ENCODE results near the gene HMCES.

Gene HMCES

DNA sequence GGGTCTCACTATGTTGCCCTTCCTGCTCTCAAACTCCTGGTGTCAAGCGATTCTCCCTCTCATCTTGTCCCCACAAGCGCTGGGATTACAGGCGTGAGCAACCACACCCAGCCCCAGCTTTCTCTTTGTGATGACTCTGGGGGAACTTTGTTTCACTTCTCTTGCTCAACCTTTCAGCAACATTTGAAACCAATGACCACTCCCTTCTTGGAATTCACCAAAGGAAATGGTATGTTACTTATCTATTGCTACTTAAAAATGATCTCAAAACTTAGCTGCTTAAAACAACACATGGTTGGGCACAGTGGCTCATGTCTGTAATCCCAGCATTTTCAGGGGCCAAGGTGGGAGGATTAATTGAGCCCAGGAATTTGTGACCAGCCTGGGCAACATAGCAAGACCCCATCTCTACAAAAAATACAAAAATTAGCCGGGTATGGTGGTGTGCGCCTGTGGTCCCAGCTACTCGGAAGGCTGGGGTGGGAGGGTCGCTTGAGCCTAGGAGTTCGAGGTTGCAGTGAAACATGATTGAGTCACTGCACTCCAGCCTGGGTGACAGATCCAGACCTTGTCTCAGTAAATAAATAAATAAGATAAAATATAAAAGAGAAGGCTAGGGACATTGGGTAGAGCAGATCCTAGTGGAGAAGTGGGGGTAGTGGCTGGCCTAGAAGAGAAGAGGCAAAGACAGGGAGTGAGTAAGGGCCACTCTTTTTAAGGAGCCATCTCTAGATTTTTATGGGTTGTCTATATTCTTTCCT, 39.5 kb upstream of the HMCES start:
- Histone ChIP-seq H2BK5ac (ENCODE audit: low read length) (no peak overlapping the region), H2AK5ac (ENCODE audit: low read depth, low read length) (no peak overlapping the region), H3K14ac (ENCODE audit: low read length) (no peak overlapping the region), H3K4me2 (ENCODE audit: insufficient read depth, low read length, poor library complexity, severe bottlenecking) (no peak overlapping the region), H3K4me1 (ENCODE audit: control insufficient read depth in 2 of 2, insufficient read depth in 1 of 2, low read depth in 1 of 2, low read length in 2 of 2) (no peaks in the 10 kb centered on the region), H3K9me3 (replicated peaks in 1 of 2; ENCODE audit: control insufficient read depth in 2 of 2, insufficient read depth in 1 of 2, low read depth in 1 of 2, low read length in 2 of 2) (no peaks in the 10 kb centered on the region), H2BK120ac (ENCODE audit: low read depth, low read length) (no peak overlapping the region), H4K8ac (ENCODE audit: low read depth, low read length) (no peak overlapping the region), H3K36me3 (replicated peaks in 1 of 2; ENCODE audit: control insufficient read depth in 2 of 2, insufficient read depth in 2 of 2, low read length in 2 of 2) (no peaks in the 10 kb centered on the region), H3K18ac (ENCODE audit: low read length) (no peak overlapping the region), H4K91ac (ENCODE audit: low read depth, low read length, poor library complexity) (no peak overlapping the region), H2BK15ac (ENCODE audit: low read length) (no peak overlapping the region), H3K23ac (ENCODE audit: low read depth, low read length, poor library complexity) (no peak overlapping the region), H3K79me1 (ENCODE audit: low read depth, low read length) (no peaks in the 10 kb centered on the region), H3K4me3 (ENCODE audit: low read length in 2 of 2) (no peak overlapping the region), H3K9ac (ENCODE audit: low read depth, low read length, poor library complexity) (no peak overlapping the region), H3K27me3 (ENCODE audit: control insufficient read depth in 3 of 3, insufficient read depth in 3 of 3, low read depth in 1 of 3, low read length in 3 of 3) (no peaks in the 10 kb centered on the region), H2AFZ (ENCODE audit: low read length) (no peak overlapping the region), H3K27ac (replicated peaks; ENCODE audit: low read length) (no peak overlapping the region), H2BK12ac (ENCODE audit: low read length) (no peak overlapping the region), H3K4ac (ENCODE audit: low read length) (no peak overlapping the region)
- no CpG with 5 or more reads among the region's 8 CpGs for WGBS, 2 donors (ENCODE audit: extremely low coverage in 2 of 2, insufficient read length in 2 of 2, insufficient replicate concordance in 1 of 2)
- DNase-seq (ENCODE audit: low spot score) = no peak

- H3K36me3 ChIP-seq (replicated peaks in 1 of 2; ENCODE audit: control insufficient read depth in 2 of 2, insufficient read depth in 2 of 2, low read length in 2 of 2) = no peaks in the 10 kb centered on the region
- H3K23ac ChIP-seq (ENCODE audit: low read depth, low read length, poor library complexity) = no peak overlapping the region
- no peak overlapping the region for H3K4ac ChIP-seq (ENCODE audit: low read length)
- H3K79me1 ChIP-seq (ENCODE audit: low read depth, low read length) = no peaks in the 10 kb centered on the region
- H3K14ac ChIP-seq (ENCODE audit: low read length) = no peak overlapping the region
- WGBS, 2 donors (ENCODE audit: extremely low coverage in 2 of 2, insufficient read length in 2 of 2, insufficient replicate concordance in 1 of 2) = no CpG with 5 or more reads among the region's 6 CpGs
- no peak overlapping the region for H2BK120ac ChIP-seq (ENCODE audit: low read depth, low read length)
- peak overlapping the region; percentile 36 for H2AFZ ChIP-seq (ENCODE audit: low read length)
- no peak overlapping the region for H2BK12ac ChIP-seq (ENCODE audit: low read length)
- no peak overlapping the region for H3K4me3 ChIP-seq (ENCODE audit: low read length in 2 of 2)
- DNase-seq (ENCODE audit: low spot score) = no peak
- H3K4me2 ChIP-seq (ENCODE audit: insufficient read depth, low read length, poor library complexity, severe bottlenecking) = no peak overlapping the region
- H2BK15ac ChIP-seq (ENCODE audit: low read length) = no peak overlapping the region
- H3K9me3 ChIP-seq (replicated peaks in 1 of 2; ENCODE audit: control insufficient read depth in 2 of 2, insufficient read depth in 1 of 2, low read depth in 1 of 2, low read length in 2 of 2) = no peaks in the 10 kb centered on the region
- no peak overlapping the region for H3K18ac ChIP-seq (ENCODE audit: low read length)
- H3K27me3 ChIP-seq (ENCODE audit: control insufficient read depth in 3 of 3, insufficient read depth in 3 of 3, low read depth in 1 of 3, low read length in 3 of 3) = no peaks in the 10 kb centered on the region
- no peak overlapping the region for H4K91ac ChIP-seq (ENCODE audit: low read depth, low read length, poor library complexity)
- H3K27ac ChIP-seq (replicated peaks; ENCODE audit: low read length) = no peak overlapping the region
- H2AK5ac ChIP-seq (ENCODE audit: low read depth, low read length) = no peak overlapping the region
- no peak overlapping the region for H2BK5ac ChIP-seq (ENCODE audit: low read length)
- H4K8ac ChIP-seq (ENCODE audit: low read depth, low read length) = no peak overlapping the region
- H3K9ac ChIP-seq (ENCODE audit: low read depth, low read length, poor library complexity) = no peak overlapping the region
- H3K4me1 ChIP-seq (ENCODE audit: control insufficient read depth in 2 of 2, insufficient read depth in 1 of 2, low read depth in 1 of 2, low read length in 2 of 2) = no peaks in the 10 kb centered on the region
These were observed 38.7 kb upstream of the HMCES start for GRCh38 chr3:129239991-129240390.

GRCh38 chr3:129240436-129240835, 38.2 kb upstream of the HMCES start:
- no peak overlapping the region for H4K8ac ChIP-seq (ENCODE audit: low read depth, low read length)
- H2BK5ac ChIP-seq (ENCODE audit: low read length) = no peak overlapping the region
- H2BK12ac ChIP-seq (ENCODE audit: low read length) = no peak overlapping the region
- no peak overlapping the region for H2BK120ac ChIP-seq (ENCODE audit: low read depth, low read length)
- no peak overlapping the region for H2BK15ac ChIP-seq (ENCODE audit: low read length)
- H3K23ac ChIP-seq (ENCODE audit: low read depth, low read length, poor library complexity) = no peak overlapping the region
- no peak overlapping the region for H3K18ac ChIP-seq (ENCODE audit: low read length)
- no peaks in the 10 kb centered on the region for H3K9me3 ChIP-seq (replicated peaks in 1 of 2; ENCODE audit: control insufficient read depth in 2 of 2, insufficient read depth in 1 of 2, low read depth in 1 of 2, low read length in 2 of 2)
- H3K9ac ChIP-seq (ENCODE audit: low read depth, low read length, poor library complexity) = no peak overlapping the region
- H3K4me1 ChIP-seq (ENCODE audit: control insufficient read depth in 2 of 2, insufficient read depth in 1 of 2, low read depth in 1 of 2, low read length in 2 of 2) = no peaks in the 10 kb centered on the region
- no peak overlapping the region for H2AK5ac ChIP-seq (ENCODE audit: low read depth, low read length)
- no peaks in the 10 kb centered on the region for H3K27me3 ChIP-seq (ENCODE audit: control insufficient read depth in 3 of 3, insufficient read depth in 3 of 3, low read depth in 1 of 3, low read length in 3 of 3)
- no peak overlapping the region for H3K14ac ChIP-seq (ENCODE audit: low read length)
- no peak overlapping the region for H2AFZ ChIP-seq (ENCODE audit: low read length)
- no peaks in the 10 kb centered on the region for H3K79me1 ChIP-seq (ENCODE audit: low read depth, low read length)
- no peak overlapping the region for H4K91ac ChIP-seq (ENCODE audit: low read depth, low read length, poor library complexity)
- H3K4ac ChIP-seq (ENCODE audit: low read length) = no peak overlapping the region
- WGBS, 2 donors (ENCODE audit: extremely low coverage in 2 of 2, insufficient read length in 2 of 2, insufficient replicate concordance in 1 of 2) = no CpG with 5 or more reads among the region's 3 CpGs
- H3K27ac ChIP-seq (replicated peaks; ENCODE audit: low read length) = no peak overlapping the region
- no peaks in the 10 kb centered on the region for H3K36me3 ChIP-seq (replicated peaks in 1 of 2; ENCODE audit: control insufficient read depth in 2 of 2, insufficient read depth in 2 of 2, low read length in 2 of 2)
- H3K4me2 ChIP-seq (ENCODE audit: insufficient read depth, low read length, poor library complexity, severe bottlenecking) = no peak overlapping the region
- no peak for DNase-seq (ENCODE audit: low spot score)
- H3K4me3 ChIP-seq (ENCODE audit: low read length in 2 of 2) = no peak overlapping the region

DNA sequence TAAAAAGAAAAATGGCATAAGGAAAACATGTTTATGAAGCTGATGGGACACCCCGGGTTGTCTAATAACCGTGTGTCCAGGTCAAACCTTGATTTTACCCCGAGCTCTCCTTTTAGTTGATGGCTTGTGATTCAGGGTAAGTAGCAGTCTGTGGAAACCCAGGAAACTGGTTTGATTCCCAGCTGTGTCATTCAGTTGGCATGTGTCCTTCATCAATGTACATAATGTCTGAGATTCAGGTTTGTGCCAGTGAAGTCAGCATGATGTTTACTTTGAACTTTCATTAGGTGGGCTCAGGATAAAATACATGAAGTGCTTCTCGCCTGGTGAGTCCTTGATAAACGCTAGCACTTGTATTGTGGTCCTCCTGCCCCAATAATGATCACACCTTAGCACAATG, 33.5 kb upstream of the HMCES start:
- Histone ChIP-seq H3K18ac (ENCODE audit: low read length) (no peak overlapping the region), H4K91ac (ENCODE audit: low read depth, low read length, poor library complexity) (no peak overlapping the region), H3K14ac (ENCODE audit: low read length) (no peak overlapping the region), H2BK12ac (ENCODE audit: low read length) (no peak overlapping the region), H2BK120ac (ENCODE audit: low read depth, low read length) (no peak overlapping the region), H3K9me3 (replicated peaks in 1 of 2; ENCODE audit: control insufficient read depth in 2 of 2, insufficient read depth in 1 of 2, low read depth in 1 of 2, low read length in 2 of 2) (no peaks in the 10 kb centered on the region), H3K36me3 (replicated peaks in 1 of 2; ENCODE audit: control insufficient read depth in 2 of 2, insufficient read depth in 2 of 2, low read length in 2 of 2) (peaks cover 0 to 1% of the 10 kb centered on the region in 2 donors), H3K4me3 (ENCODE audit: low read length in 2 of 2) (no peak overlapping the region), H3K27ac (replicated peaks; ENCODE audit: low read length) (no peak overlapping the region), H2BK15ac (ENCODE audit: low read length) (no peak overlapping the region), H3K4ac (ENCODE audit: low read length) (no peak overlapping the region), H3K9ac (ENCODE audit: low read depth, low read length, poor library complexity) (no peak overlapping the region), H2AK5ac (ENCODE audit: low read depth, low read length) (no peak overlapping the region), H3K23ac (ENCODE audit: low read depth, low read length, poor library complexity) (no peak overlapping the region), H2BK5ac (ENCODE audit: low read length) (no peak overlapping the region), H3K79me1 (ENCODE audit: low read depth, low read length) (peaks cover 8% of the 10 kb centered on the region), H3K27me3 (ENCODE audit: control insufficient read depth in 3 of 3, insufficient read depth in 3 of 3, low read depth in 1 of 3, low read length in 3 of 3) (no peaks in the 10 kb centered on the region), H4K8ac (ENCODE audit: low read depth, low read length) (no peak overlapping the region), H3K4me2 (ENCODE audit: insufficient read depth, low read length, poor library complexity, severe bottlenecking) (no peak overlapping the region), H2AFZ (ENCODE audit: low read length) (no peak overlapping the region), H3K4me1 (ENCODE audit: control insufficient read depth in 2 of 2, insufficient read depth in 1 of 2, low read depth in 1 of 2, low read length in 2 of 2) (peaks cover 0 to 5% of the 10 kb centered on the region in 2 donors)
- no CpG with 5 or more reads among the region's 5 CpGs for WGBS, 2 donors (ENCODE audit: extremely low coverage in 2 of 2, insufficient read length in 2 of 2, insufficient replicate concordance in 1 of 2)
- DNase-seq (ENCODE audit: low spot score) = no peak
